Cerebellar cortex (tissue), 1 donor: Measurements from ENCODE around the gene TMEM126A.

Experiments used
- DNase-seq: peaks from one replicate; pipeline ENCODE4 v3.0.0-alpha.2; 2015; ENCODE audit warnings: low spot score

TMEM126A gene

DNA sequence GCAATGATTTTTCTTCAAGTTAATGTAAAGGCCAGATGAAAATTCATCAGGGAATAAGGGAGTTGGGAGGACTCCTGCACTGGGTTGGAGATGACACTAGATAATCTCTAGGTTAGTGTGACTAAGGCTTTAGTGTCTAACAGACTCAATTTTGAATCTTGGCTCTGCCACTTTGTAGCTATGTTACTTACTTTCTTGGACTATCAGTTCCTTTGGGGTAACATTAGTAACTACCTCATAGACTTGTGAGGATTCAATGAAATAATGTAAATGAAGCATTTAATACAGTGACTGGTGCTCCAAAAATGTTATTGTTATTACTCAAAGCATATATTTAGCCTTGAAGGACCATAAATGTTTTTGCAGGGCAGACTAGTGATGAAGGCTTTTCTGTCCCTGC lies 47.8 kb downstream of the TMEM126A start:
- no peak for DNase-seq

GRCh38 chr11:85697747-85698146 lies 50.0 kb downstream of the TMEM126A start:
- no peak for DNase-seq

GRCh38 chr11:85698195-85698594 lies 50.4 kb downstream of the TMEM126A start:
- no peak for DNase-seq

DNA sequence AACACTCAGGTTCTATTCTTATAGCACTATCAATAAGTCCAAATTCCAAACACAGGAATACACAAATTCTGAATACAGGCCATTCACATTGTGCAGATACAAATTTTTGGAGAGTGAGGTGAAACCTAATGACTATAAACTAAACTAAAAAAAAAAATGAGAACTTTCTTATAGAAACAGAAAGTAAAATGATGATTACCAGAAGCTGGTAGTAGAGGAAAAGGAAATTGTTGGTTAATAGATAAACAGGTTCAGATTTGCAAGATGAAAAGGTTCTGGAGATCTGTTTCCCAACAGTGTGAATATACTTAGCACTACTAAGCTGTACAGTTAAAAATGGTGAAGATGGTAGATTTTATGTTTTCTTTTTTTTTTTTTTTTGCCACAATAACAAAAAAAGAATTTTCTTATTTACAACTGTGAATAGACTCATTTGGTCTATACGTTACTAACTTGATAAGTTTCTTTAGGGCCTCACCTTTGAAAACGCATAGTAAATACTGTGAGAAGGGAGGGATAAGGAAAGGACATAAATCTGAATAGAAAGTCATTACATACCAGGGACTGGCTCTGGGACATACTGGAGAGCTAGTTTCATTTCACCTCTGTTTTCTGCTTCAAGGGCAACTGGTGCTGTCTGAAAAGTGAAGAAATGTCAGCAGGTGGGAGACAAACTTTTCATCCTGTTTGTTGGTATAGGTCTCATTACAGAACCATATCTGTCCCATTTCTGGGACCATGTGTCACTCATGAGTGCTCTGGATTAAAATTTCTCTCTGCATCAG lies 52.4 kb downstream of the TMEM126A start:
- DNase-seq, result no peak

- no peak for DNase-seq
Measured at GRCh38 chr11:85704967-85705366, 57.2 kb downstream of the TMEM126A start.

DNA sequence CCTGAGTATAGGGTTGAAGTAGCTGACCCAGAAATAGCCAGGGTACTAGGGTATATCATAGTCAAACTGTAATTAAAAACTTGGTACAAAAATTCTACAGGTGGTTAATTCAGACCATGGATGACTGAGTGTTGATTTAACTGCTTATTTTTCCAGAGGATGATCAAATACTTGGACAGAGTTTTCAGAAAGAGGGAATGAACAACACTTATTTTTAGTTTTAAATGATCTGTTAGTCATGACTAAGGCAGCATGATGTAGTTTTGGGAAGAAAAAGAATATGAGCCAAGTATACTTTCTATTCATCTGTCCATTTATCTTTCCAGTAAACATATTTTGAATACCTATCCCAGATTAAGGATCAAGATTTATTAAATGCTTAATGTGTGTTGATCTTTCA lies 58.0 kb downstream of the TMEM126A start:
- DNase-seq, result no peak
